SK-N-SH (cell line): ENCODE measurements around the gene MTIF2. TPM values are rescaled to one million over a fixed set of nuclear protein-coding genes. Genes with fewer than 3 reads are reported as not detected.

Source experiments
- polyA plus RNA-seq, 3 experiments: library from polyadenylated mRNA; depleted of rRNA; stranded (reverse); fragments of >200 nt; gene quantifications; 2 replicates each; pipeline ENCODE4 v1.2.3, GENCODE V29; 2012
- small RNA-seq, 7 experiments: library from RNA; depleted of rRNA; stranded (forward); fragments of <200 nt; gene quantifications; one replicate each; pipeline ENCODE3, GENCODE V24; 2012

MTIF2 gene
- polyA plus RNA-seq, 1 of the 3 experiments (the other 2 are of a cell fraction): 12.9 TPM

Small RNA genes lying within 50 kb of the gene (small RNA-seq; reads per million reads assigned to genes)
- gene RF00019: 0 reads per million in 7 experiments

Other genes with a start within 250 kb of the MTIF2 start
- 225 and 315 TPM in 2 replicates for gene RTN4, start 218.8 kb downstream of the MTIF2 start, polyA plus RNA-seq (2012; rRNA removed)
- gene CLHC1, start 36.9 kb downstream of the MTIF2 start, polyA plus RNA-seq (2012; rRNA removed): 3.8 and 7.7 TPM in 2 replicates
- gene RPS27A, start 36.5 kb downstream of the MTIF2 start, polyA plus RNA-seq (2012; rRNA removed): 1,777 and 2,471 TPM in 2 replicates
- gene CCDC88A, start 150.6 kb upstream of the MTIF2 start, polyA plus RNA-seq (2012; rRNA removed): 7.0 and 10.1 TPM in 2 replicates